ENCODE data around the gene RCOR3.

Gene RCOR3

GRCh38 chr1:211355873-211356272 lies 96.7 kb downstream of the RCOR3 start:
- Histone ChIP-seq H3K36me3 (ENCODE audit: control insufficient read depth, insufficient read depth, low read length) (peaks cover 23% of the 10 kb centered on the region), H3K4me1 (ENCODE audit: control insufficient read depth, insufficient read depth, low read length) (no peaks in the 10 kb centered on the region), H3K27me3 (ENCODE audit: control insufficient read depth, insufficient read depth, low read length) (no peaks in the 10 kb centered on the region), H3K4me3 (ENCODE audit: low read length) (no peak overlapping the region), H3K27ac (ENCODE audit: low read depth, low read length) (no peak overlapping the region), H3K9ac (ENCODE audit: low read length) (no peak overlapping the region)

- H3K4me1 ChIP-seq (ENCODE audit: control insufficient read depth, insufficient read depth, low read length): no peaks in the 10 kb centered on the region
- H3K36me3 ChIP-seq (ENCODE audit: control insufficient read depth, insufficient read depth, low read length): peaks cover 23% of the 10 kb centered on the region
- H3K27ac ChIP-seq (ENCODE audit: low read depth, low read length): no peak overlapping the region
- no peak overlapping the region for H3K9ac ChIP-seq (ENCODE audit: low read length)
- no peak overlapping the region for H3K4me3 ChIP-seq (ENCODE audit: low read length)
- no peaks in the 10 kb centered on the region for H3K27me3 ChIP-seq (ENCODE audit: control insufficient read depth, insufficient read depth, low read length)
Observed at GRCh38 chr1:211356723-211357407, 97.7 kb downstream of the RCOR3 start.

DNA sequence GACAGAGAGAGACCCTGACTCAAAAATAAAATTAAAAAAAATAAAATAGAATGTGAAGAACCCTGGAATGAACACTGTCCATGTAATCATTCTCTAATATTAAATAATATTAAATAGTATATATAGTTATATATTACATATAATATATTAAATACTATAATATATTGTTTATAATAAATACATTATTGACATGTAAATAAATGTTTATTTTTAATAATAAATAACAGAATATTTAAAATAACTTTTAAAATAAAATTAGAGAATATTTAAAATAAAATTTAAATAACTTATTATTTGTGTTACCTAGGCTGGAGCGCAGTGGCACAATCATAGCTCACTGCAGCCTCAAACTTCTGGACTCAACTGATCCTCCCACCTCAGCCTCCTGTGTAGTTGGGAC lies 99.5 kb downstream of the RCOR3 start:
- no peak overlapping the region for H3K9ac ChIP-seq (ENCODE audit: low read length)
- H3K27ac ChIP-seq (ENCODE audit: low read depth, low read length): no peak overlapping the region
- H3K27me3 ChIP-seq (ENCODE audit: control insufficient read depth, insufficient read depth, low read length): no peaks in the 10 kb centered on the region
- H3K4me1 ChIP-seq (ENCODE audit: control insufficient read depth, insufficient read depth, low read length): no peaks in the 10 kb centered on the region
- peaks cover 22% of the 10 kb centered on the region for H3K36me3 ChIP-seq (ENCODE audit: control insufficient read depth, insufficient read depth, low read length)
- no peak overlapping the region for H3K4me3 ChIP-seq (ENCODE audit: low read length)

GRCh38 chr1:211359876-211360275 lies 100.7 kb downstream of the RCOR3 start:
- Histone ChIP-seq H3K36me3 (ENCODE audit: control insufficient read depth, insufficient read depth, low read length) (peaks cover 14% of the 10 kb centered on the region), H3K9ac (ENCODE audit: low read length) (no peak overlapping the region), H3K27ac (ENCODE audit: low read depth, low read length) (no peak overlapping the region), H3K4me1 (ENCODE audit: control insufficient read depth, insufficient read depth, low read length) (no peaks in the 10 kb centered on the region), H3K4me3 (ENCODE audit: low read length) (no peak overlapping the region), H3K27me3 (ENCODE audit: control insufficient read depth, insufficient read depth, low read length) (no peaks in the 10 kb centered on the region)

DNA sequence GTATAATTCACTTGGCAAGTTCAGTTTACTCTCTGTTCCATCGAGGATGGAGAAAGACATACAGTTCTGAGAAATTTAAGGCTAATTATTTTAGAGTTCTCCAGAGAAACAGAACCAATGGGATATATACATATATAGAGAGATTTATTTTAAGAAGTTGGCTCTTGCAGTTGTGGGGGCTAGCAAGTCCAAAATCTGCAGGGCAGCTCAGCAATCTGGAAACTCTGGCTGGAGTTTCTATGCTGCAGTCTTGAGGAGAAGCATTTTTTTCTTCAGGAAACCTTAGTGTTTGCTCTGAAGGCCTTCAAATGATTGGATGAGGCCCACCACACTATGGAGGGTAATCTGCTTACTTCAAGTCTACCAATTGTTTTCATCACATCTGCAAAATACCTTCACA lies 102.0 kb downstream of the RCOR3 start:
- Histone ChIP-seq H3K4me1 (ENCODE audit: control insufficient read depth, insufficient read depth, low read length) (no peaks in the 10 kb centered on the region), H3K27ac (ENCODE audit: low read depth, low read length) (no peak overlapping the region), H3K9ac (ENCODE audit: low read length) (no peak overlapping the region), H3K36me3 (ENCODE audit: control insufficient read depth, insufficient read depth, low read length) (peaks cover 14% of the 10 kb centered on the region), H3K27me3 (ENCODE audit: control insufficient read depth, insufficient read depth, low read length) (no peaks in the 10 kb centered on the region), H3K4me3 (ENCODE audit: low read length) (no peak overlapping the region)
